GM19238 (cell line): ENCODE data around the gene SCN10A.

Experiments used
- DNase-seq: peaks from one replicate; pipeline ENCODE4 v3.0.0; 2011; ENCODE audit warnings: low spot score; ENCODE audit not compliant: insufficient read length

The SCN10A gene

GRCh38 chr3:38721207-38721772, 94.7 kb downstream of the SCN10A start:
- no peak for DNase-seq

DNA sequence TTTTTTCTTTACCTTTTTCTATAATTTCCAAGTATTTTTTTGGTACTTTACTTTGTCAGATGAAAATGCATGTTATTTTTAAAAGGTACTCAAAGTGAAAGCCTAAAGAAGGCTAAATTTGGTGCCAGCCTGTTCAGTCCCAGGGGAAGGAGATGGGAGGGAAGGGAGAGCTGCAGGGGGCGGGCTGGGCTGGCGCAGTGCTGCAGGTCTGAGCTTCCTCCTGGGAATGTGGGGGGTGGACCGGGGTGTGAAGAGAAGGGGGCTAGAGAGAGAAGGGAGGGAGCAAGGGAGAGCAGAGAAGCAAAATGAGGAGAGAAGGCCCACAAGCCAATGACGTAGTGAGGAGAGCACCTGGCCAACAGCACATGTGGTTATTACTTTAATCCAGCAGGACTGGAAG, 95.6 kb downstream of the SCN10A start:
- DNase-seq: no peak

- no peak for DNase-seq
These were observed 98.4 kb downstream of the SCN10A start for GRCh38 chr3:38717355-38718240.

DNA sequence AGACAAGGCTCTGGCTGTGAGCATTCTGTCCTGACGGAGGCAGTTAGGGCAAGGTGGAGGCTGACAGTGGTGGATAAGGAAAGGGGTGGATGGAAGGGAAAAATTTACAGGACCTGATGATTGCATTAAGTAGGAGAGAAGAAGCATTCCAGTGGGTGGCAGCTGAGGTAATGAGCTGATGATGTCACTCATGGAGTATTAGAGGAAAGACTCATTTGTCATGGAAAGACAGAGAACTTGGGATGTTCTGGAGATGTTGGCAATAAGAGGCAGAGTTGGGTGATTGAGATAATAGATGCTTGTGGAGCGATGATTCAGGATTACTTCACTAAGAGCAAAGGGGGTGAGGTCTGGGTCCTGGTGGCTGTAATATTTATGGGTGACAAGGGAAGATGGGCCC, 102.9 kb downstream of the SCN10A start:
- no peak for DNase-seq

DNA sequence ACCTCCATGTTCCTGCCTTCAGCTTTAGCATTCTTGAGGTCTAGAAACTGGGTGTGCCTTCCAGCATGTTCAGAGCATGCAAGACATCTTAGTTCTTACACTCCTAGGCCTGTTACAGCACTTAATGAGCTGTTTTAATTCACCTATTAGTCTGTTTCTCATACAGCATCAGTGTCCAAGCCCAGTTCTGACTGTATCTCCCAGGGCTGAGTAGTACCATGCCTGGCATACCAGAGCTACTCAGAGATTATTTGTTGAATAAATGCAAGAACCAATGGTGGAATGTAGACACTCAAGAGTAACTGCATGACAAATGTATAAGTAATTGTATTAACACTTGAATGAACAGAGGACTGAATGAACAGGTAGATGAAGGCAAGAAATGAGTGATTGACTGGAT, 104.7 kb downstream of the SCN10A start:
- DNase-seq: no peak

GRCh38 chr3:38707730-38708129, 108.3 kb downstream of the SCN10A start:
- DNase-seq: no peak

DNA sequence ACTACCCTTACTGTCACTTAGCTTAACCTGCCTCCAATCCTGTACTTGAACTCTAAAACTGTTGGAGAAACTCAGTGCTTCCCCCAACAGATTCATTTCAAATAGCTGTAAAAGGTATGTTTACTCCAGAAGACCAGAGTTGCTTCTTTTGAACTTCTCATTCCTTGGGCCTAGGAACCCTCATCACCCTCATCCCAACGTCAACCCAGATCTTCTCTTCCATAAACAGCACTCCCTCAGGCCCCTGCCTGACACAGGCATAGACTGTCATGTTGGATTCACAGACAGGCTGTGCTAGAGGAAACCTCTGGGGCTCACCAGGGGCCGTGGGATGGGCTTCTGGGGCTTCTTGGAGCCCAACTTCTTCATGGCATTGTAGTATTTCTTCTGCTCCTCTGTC, 109.1 kb downstream of the SCN10A start:
- DNase-seq: no peak

- DNase-seq: no peak
These were observed 113.8 kb downstream of the SCN10A start for GRCh38 chr3:38702231-38702630.

GRCh38 chr3:38698760-38699159, 117.3 kb downstream of the SCN10A start:
- no peak for DNase-seq

GRCh38 chr3:38698061-38698460, 118.0 kb downstream of the SCN10A start:
- DNase-seq: no peak

GRCh38 chr3:38696034-38696433, 120.0 kb downstream of the SCN10A start:
- DNase-seq: no peak

DNA sequence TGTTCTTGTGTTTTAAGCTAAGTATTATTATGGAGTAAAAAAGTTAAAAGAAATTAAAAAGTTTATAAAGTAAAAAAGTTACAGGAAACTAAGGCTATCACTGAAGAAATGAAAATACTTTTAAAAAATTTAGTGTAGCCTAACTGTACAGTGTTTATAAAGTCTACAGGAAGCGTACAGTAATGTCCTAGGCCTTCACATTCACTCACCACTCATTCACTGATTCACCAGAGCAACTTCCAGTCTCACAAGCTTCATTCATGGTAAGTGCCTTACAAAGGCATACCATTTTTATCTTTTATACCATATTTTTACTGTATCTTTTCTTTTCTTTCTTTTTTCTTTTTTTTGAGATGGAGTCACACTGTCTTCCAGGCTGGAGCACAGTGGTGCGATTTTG, 125.8 kb downstream of the SCN10A start:
- no peak for DNase-seq

GRCh38 chr3:38689774-38690173, 126.2 kb downstream of the SCN10A start:
- no peak for DNase-seq

GRCh38 chr3:38689346-38689745, 126.7 kb downstream of the SCN10A start:
- DNase-seq: no peak

- DNase-seq: no peak
These were observed 128.7 kb downstream of the SCN10A start for GRCh38 chr3:38687321-38687720.

- no peak for DNase-seq
These were observed 131.5 kb downstream of the SCN10A start for GRCh38 chr3:38684546-38684945.

DNA sequence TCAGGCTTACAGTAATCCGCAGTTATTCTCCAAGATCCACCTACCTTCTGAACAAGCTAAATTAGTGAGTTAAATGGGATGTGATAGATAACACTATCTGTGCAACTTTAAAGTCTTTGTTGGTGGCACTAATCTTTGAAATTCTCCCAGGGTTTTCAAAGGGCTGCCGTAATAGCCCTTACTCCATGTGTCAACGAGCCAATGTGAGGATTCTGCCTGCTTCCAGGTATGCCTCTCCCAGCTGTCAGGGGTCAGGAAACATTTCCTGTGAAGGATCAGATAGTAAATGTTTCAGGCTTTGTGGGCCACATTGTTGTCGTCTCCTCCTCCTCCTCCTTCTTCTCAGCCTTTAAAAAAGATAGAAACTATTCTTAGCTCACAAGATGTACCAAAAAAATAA, 146.3 kb downstream of the SCN10A start:
- DNase-seq: no peak

DNA sequence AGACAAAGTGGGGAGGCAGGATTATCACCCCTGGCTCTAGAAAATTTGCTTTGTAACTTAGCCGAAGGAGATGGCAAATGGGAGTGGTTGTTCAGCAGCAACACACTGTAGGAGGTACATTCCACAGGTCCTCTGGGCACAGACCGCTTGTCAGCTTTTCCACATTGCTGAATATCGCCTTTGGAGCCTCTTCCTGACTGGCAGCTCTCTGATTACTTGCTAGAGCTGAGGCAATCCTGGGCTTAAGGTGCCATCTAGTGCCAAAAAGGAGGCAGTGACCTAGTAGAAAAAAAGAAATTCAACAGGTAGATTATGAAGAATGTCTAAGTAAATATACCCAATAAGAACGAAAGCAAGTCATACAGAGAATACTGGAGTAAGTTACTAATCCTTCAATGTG, 153.5 kb downstream of the SCN10A start:
- no peak for DNase-seq

DNA sequence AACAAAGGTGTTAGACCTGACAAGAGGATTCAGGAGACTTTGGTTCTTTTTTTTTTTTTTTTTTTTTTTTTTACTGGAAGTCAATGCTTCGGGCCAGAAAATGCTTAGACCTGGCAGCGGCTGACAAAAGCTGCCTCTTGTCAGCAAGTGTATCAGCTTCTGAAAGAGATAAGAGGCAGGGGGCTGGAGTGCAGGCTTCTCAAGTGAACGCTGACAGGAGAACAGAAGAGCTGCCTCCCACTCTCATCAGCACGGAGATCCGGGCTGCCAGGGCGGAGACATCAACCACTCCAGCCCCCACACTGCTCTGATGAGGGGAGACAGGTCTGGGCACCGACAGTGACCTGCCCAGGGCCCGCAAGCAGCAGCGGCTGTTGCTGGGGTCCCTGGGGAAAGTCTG, 157.2 kb downstream of the SCN10A start:
- DNase-seq: no peak

- DNase-seq: no peak
These were observed 158.6 kb downstream of the SCN10A start for GRCh38 chr3:38657369-38657768.

- DNase-seq: no peak
These were observed 160.2 kb downstream of the SCN10A start for GRCh38 chr3:38655708-38656300.

- no peak for DNase-seq
These were observed 162.1 kb downstream of the SCN10A start for GRCh38 chr3:38653685-38654537.
